ENCODE measurements around the gene QPCT. TPM values are rescaled to one million over a fixed set of nuclear protein-coding genes. Genes with fewer than 3 reads are reported as not detected.

The QPCT gene
- total and polyA plus RNA-seq, 9 donors: 3.3 to 10.2 (median 6.3) TPM

DNA sequence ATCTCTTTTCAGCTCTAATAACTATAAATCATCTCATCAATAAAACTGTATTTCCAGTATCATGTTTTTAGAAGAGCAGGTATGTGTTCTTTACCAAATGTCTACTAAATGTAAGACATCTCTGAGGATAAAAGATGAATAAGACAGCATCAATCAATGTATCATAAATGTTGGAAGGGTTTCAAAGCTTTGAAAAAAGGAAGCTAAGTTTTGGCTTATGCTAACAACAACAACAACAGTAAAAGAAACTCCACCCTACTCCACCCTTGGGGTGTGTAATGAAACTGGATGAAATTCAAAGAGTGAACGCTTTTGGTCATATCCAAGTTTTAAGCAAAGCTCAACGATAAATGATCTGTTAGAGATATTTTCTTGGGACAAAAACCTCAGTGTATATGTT is 36.9 kb upstream of the QPCT start:
- no peak overlapping the region for H3K4me3 ChIP-seq (ENCODE audit: low read length)
- no peak overlapping the region for H3K27ac ChIP-seq (ENCODE audit: low read length)
- H3K36me3 ChIP-seq (ENCODE audit: control insufficient read depth, insufficient read depth, low read length): no peaks in the 10 kb centered on the region
- no peaks in the 10 kb centered on the region for H3K4me1 ChIP-seq (ENCODE audit: control insufficient read depth, insufficient read depth, low read length)
- DNase-seq: peak; percentile 35
- no peaks in the 10 kb centered on the region for H3K9me3 ChIP-seq (replicated peaks; ENCODE audit: control insufficient read depth, low read depth, low read length)
- WGBS (ENCODE audit: insufficient coverage): no CpG with 5 or more reads among the region's 2 CpGs
- no peaks in the 10 kb centered on the region for H3K27me3 ChIP-seq (ENCODE audit: control insufficient read depth, insufficient read depth, low read length)

GRCh38 chr2:37315364-37315763 is 29.1 kb upstream of the QPCT start:
- H3K4me1 ChIP-seq (ENCODE audit: control insufficient read depth, insufficient read depth, low read length): no peaks in the 10 kb centered on the region
- H3K27me3 ChIP-seq (ENCODE audit: control insufficient read depth, insufficient read depth, low read length): no peaks in the 10 kb centered on the region
- no CpG with 5 or more reads among the region's 3 CpGs for WGBS (ENCODE audit: insufficient coverage)
- H3K36me3 ChIP-seq (ENCODE audit: control insufficient read depth, insufficient read depth, low read length): peaks cover 2% of the 10 kb centered on the region
- H3K4me3 ChIP-seq (ENCODE audit: low read length): no peak overlapping the region
- H3K9me3 ChIP-seq (replicated peaks; ENCODE audit: control insufficient read depth, low read depth, low read length): no peaks in the 10 kb centered on the region
- no peak for DNase-seq
- no peak overlapping the region for H3K27ac ChIP-seq (ENCODE audit: low read length)

DNA sequence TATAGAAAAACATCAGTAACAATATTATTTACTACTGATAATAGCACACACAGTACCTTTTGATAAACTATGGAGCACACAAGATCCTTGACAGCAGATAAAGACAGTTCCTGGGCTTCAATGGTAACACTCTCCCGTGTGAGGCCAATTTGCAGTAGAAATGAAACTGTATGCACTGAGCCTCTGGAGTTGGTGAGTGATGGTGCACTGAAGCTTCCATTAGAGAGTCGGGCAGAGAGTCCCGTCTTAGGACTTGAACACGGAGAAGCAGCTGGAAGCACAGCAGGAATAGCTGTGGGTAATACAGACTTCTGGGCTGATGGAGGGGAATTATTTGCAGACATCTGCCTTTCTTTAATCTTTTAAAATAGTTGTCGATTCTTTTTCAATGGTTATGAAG is 28.2 kb upstream of the QPCT start:
- Histone ChIP-seq H3K4me3 (ENCODE audit: low read length) (no peak overlapping the region), H3K36me3 (ENCODE audit: control insufficient read depth, insufficient read depth, low read length) (peaks cover 2% of the 10 kb centered on the region), H3K4me1 (ENCODE audit: control insufficient read depth, insufficient read depth, low read length) (no peaks in the 10 kb centered on the region), H3K27ac (ENCODE audit: low read length) (no peak overlapping the region), H3K27me3 (ENCODE audit: control insufficient read depth, insufficient read depth, low read length) (no peaks in the 10 kb centered on the region), H3K9me3 (replicated peaks; ENCODE audit: control insufficient read depth, low read depth, low read length) (no peaks in the 10 kb centered on the region)
- 80% methylated on average over 2 of the region's 5 CpGs for WGBS (ENCODE audit: insufficient coverage)
- no peak for DNase-seq

- no peak overlapping the region for H3K27ac ChIP-seq (ENCODE audit: low read length)
- no peaks in the 10 kb centered on the region for H3K9me3 ChIP-seq (replicated peaks; ENCODE audit: control insufficient read depth, low read depth, low read length)
- no CpG with 5 or more reads among the region's 1 CpG for WGBS (ENCODE audit: insufficient coverage)
- no peak overlapping the region for H3K4me3 ChIP-seq (ENCODE audit: low read length)
- peaks cover 2% of the 10 kb centered on the region for H3K36me3 ChIP-seq (ENCODE audit: control insufficient read depth, insufficient read depth, low read length)
- DNase-seq: no peak
- H3K4me1 ChIP-seq (ENCODE audit: control insufficient read depth, insufficient read depth, low read length): no peaks in the 10 kb centered on the region
- H3K27me3 ChIP-seq (ENCODE audit: control insufficient read depth, insufficient read depth, low read length): no peaks in the 10 kb centered on the region
These were observed 26.7 kb upstream of the QPCT start for GRCh38 chr2:37317746-37318145.

- H3K36me3 ChIP-seq (ENCODE audit: control insufficient read depth, insufficient read depth, low read length): peaks cover 2% of the 10 kb centered on the region
- WGBS (ENCODE audit: insufficient coverage): no CpG with 5 or more reads among the region's 5 CpGs
- no peaks in the 10 kb centered on the region for H3K27me3 ChIP-seq (ENCODE audit: control insufficient read depth, insufficient read depth, low read length)
- H3K27ac ChIP-seq (ENCODE audit: low read length): no peak overlapping the region
- no peaks in the 10 kb centered on the region for H3K9me3 ChIP-seq (replicated peaks; ENCODE audit: control insufficient read depth, low read depth, low read length)
- peak; percentile 13 for DNase-seq
- H3K4me3 ChIP-seq (ENCODE audit: low read length): no peak overlapping the region
- peaks cover 3% of the 10 kb centered on the region for H3K4me1 ChIP-seq (ENCODE audit: control insufficient read depth, insufficient read depth, low read length)
These were observed 26.0 kb upstream of the QPCT start for GRCh38 chr2:37318401-37318800.

- no peak for DNase-seq
- peaks cover 6% of the 10 kb centered on the region for H3K4me1 ChIP-seq (ENCODE audit: control insufficient read depth, insufficient read depth, low read length)
- no peaks in the 10 kb centered on the region for H3K9me3 ChIP-seq (replicated peaks; ENCODE audit: control insufficient read depth, low read depth, low read length)
- no peaks in the 10 kb centered on the region for H3K27me3 ChIP-seq (ENCODE audit: control insufficient read depth, insufficient read depth, low read length)
- peaks cover 2% of the 10 kb centered on the region for H3K36me3 ChIP-seq (ENCODE audit: control insufficient read depth, insufficient read depth, low read length)
- no peak overlapping the region for H3K27ac ChIP-seq (ENCODE audit: low read length)
- 100% methylated on average over 6 of the region's 12 CpGs for WGBS (ENCODE audit: insufficient coverage)
- no peak overlapping the region for H3K4me3 ChIP-seq (ENCODE audit: low read length)
These were observed 24.4 kb upstream of the QPCT start for GRCh38 chr2:37319754-37320609.

DNA sequence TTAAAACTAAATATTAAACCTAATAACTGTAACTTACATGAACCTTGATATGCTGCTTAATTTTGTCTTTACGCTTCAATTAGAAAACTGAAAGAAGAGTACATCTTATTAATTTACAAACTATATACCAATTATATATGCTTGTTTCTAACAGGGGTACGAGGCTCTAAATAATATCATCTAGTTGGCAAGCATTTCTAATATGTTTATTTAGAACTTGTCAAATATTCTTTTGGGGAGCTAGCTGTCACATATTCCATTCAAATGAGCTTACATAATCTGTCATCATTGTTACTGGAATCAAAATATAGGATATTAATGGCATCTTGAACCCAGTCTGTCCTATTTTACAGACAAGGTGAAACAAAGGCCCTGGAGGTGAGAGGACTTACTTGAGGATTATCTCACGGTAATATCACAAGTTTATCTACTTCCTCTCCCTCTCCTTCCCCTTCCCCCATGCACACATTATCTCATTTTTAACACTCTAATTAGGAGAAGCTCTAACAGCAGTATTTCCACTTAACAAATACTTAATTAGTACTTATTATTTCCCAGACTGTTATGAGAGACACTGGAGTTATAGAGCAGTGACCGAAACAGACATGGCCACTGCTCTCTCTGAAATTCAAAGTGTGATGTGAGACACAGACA is 23.3 kb upstream of the QPCT start:
- Histone ChIP-seq H3K36me3 (ENCODE audit: control insufficient read depth, insufficient read depth, low read length) (peaks cover under 1% of the 10 kb centered on the region), H3K27ac (ENCODE audit: low read length) (no peak overlapping the region), H3K9me3 (replicated peaks; ENCODE audit: control insufficient read depth, low read depth, low read length) (no peaks in the 10 kb centered on the region), H3K4me1 (ENCODE audit: control insufficient read depth, insufficient read depth, low read length) (peaks cover 9% of the 10 kb centered on the region), H3K4me3 (ENCODE audit: low read length) (no peak overlapping the region), H3K27me3 (ENCODE audit: control insufficient read depth, insufficient read depth, low read length) (peaks cover 5% of the 10 kb centered on the region)
- no peak for DNase-seq
- no CpG with 5 or more reads among the region's 4 CpGs for WGBS (ENCODE audit: insufficient coverage)

DNA sequence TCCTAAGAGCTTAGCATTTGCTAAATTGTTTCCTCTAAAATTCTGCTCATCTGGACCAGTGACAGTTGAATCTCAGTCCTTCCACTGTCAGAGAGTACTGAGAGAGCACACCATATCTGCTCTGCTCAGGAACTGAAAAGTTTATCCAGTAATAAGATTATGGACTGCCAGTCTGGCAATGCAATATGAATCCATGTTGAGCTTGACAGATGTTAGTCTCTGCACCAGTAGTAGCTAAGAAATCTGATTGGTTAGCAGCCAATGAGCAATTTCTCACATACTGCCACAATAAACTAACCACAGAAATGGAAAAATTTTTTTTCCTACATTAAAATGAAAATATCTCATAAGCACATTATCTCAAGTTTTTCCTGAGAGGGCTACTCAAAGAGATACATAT is 22.1 kb upstream of the QPCT start:
- Histone ChIP-seq H3K27ac (ENCODE audit: low read length) (no peak overlapping the region), H3K4me3 (ENCODE audit: low read length) (no peak overlapping the region), H3K4me1 (ENCODE audit: control insufficient read depth, insufficient read depth, low read length) (peaks cover 9% of the 10 kb centered on the region), H3K36me3 (ENCODE audit: control insufficient read depth, insufficient read depth, low read length) (no peaks in the 10 kb centered on the region), H3K27me3 (ENCODE audit: control insufficient read depth, insufficient read depth, low read length) (peaks cover 5% of the 10 kb centered on the region), H3K9me3 (replicated peaks; ENCODE audit: control insufficient read depth, low read depth, low read length) (no peaks in the 10 kb centered on the region)
- peak; percentile 17 for DNase-seq

DNA sequence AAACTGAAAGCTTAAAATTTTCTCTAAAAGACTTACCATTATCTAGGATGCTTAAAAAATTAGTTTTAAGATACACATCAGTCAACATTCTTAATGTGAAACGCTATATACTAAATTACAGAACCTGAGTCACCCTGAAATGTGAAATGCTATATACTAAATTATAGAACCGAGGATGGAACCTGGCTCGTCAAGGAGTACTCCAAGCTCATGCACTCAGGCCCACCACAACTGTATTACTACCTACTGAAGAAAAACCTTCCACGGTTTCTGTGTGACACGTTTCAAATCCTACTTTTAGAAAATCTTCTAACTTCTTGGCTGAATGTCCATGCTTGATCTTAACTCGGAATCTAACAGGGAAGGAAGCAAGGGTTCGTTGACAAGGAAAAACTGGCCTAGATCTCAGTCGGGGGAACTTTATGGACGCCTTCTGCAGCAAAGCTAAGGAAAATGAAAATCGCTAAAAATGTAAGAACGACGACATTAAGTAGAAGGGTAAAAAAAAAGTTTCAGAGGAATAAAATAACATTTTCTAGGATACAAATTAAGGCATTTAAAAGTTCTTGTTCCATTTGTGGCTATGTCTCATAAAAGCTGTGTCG is 21.2 kb upstream of the QPCT start:
- peak; percentile 37 for DNase-seq
- Histone ChIP-seq H3K36me3 (ENCODE audit: control insufficient read depth, insufficient read depth, low read length) (no peaks in the 10 kb centered on the region), H3K4me1 (ENCODE audit: control insufficient read depth, insufficient read depth, low read length) (peaks cover 9% of the 10 kb centered on the region), H3K9me3 (replicated peaks; ENCODE audit: control insufficient read depth, low read depth, low read length) (no peaks in the 10 kb centered on the region), H3K27me3 (ENCODE audit: control insufficient read depth, insufficient read depth, low read length) (peaks cover 5% of the 10 kb centered on the region), H3K27ac (ENCODE audit: low read length) (peak overlapping the region; percentile 87), H3K4me3 (ENCODE audit: low read length) (peak overlapping the region; percentile 85)
- 17% methylated on average over 4 of the region's 13 CpGs for WGBS (ENCODE audit: insufficient coverage)

DNA sequence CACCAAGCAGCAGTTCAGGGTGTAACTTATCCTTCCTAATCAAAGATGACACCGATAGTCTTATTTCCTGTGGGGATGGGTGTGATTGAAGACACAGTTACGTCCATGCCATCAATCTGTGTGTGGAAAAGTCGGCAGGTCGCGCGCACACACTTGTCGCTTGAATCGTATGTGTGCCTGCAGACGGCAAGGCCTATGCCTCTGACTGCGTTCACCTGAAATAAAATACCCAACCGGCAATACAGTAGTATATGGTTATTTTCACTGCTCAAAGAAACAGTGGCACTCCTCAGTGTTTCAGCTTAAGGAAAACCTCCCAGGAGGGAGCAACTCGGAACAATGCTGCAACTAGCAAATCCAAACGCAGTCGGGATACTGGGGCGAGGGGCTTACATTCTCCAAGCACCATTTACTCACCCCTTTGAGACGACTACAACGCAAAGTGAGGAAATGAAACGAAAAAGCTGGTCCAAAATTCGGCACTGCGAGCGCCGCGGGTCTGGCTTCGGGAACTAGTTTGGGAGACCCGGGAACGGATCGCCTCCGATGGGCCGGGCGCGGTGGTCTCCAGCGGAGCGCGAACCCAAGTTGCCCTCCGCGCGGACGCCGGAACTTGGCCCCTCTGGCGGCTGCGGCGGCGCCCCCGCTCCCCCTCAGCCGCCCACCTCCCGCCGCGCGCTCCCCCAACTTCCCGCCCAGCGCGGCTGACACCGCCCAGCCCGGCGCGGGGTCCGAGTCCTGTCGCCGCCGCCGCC is 20.5 kb upstream of the QPCT start:
- H3K4me1 ChIP-seq (ENCODE audit: control insufficient read depth, insufficient read depth, low read length): peaks cover 9% of the 10 kb centered on the region
- peak; percentile 64 for DNase-seq
- WGBS (ENCODE audit: insufficient coverage): 0% methylated on average over 29 of the region's 61 CpGs

More for the DNA sequence above, 20.5 kb upstream of the QPCT start:
- Histone ChIP-seq H3K4me3 (ENCODE audit: low read length) (peak overlapping the region; percentile 85), H3K9me3 (replicated peaks; ENCODE audit: control insufficient read depth, low read depth, low read length) (no peaks in the 10 kb centered on the region), H3K27ac (ENCODE audit: low read length) (peak overlapping the region; percentile 87), H3K27me3 (ENCODE audit: control insufficient read depth, insufficient read depth, low read length) (peaks cover 7% of the 10 kb centered on the region), H3K36me3 (ENCODE audit: control insufficient read depth, insufficient read depth, low read length) (no peaks in the 10 kb centered on the region)
